ENCODE data around the gene BLVRA.
"Not testable (repeated sequence)": the region's sequence is repeated elsewhere in the genome, so short reads cannot be mapped to it uniquely, and the experiment has no call there.

BLVRA gene

GRCh38 chr7:43799605-43800004, 41.1 kb downstream of the BLVRA start:
- DNase-seq = no peak

- no peak for DNase-seq
Measured at GRCh38 chr7:43803865-43804264, 45.4 kb downstream of the BLVRA start.

- no peak for DNase-seq
Measured at GRCh38 chr7:43808410-43808809, 49.9 kb downstream of the BLVRA start.

- DNase-seq = not testable (repeated sequence)
Measured at GRCh38 chr7:43810195-43810941, 51.9 kb downstream of the BLVRA start.

- DNase-seq = no peak
Measured at GRCh38 chr7:43815373-43815772, 56.9 kb downstream of the BLVRA start.

- DNase-seq = not testable (repeated sequence)
Measured at GRCh38 chr7:43816046-43816797, 57.7 kb downstream of the BLVRA start.

GRCh38 chr7:43823425-43823824, 64.9 kb downstream of the BLVRA start:
- DNase-seq = not testable (repeated sequence)

- no peak for DNase-seq
Measured at GRCh38 chr7:43823941-43824340, 65.5 kb downstream of the BLVRA start.

- not testable (repeated sequence) for DNase-seq
Measured at GRCh38 chr7:43824513-43824912, 66.0 kb downstream of the BLVRA start.

GRCh38 chr7:43824963-43825362, 66.5 kb downstream of the BLVRA start:
- no peak for DNase-seq

GRCh38 chr7:43825391-43825808, 66.9 kb downstream of the BLVRA start:
- no peak for DNase-seq

GRCh38 chr7:43830917-43831316, 72.4 kb downstream of the BLVRA start:
- not testable (repeated sequence) for DNase-seq

GRCh38 chr7:43834463-43835251, 76.2 kb downstream of the BLVRA start:
- no peak for DNase-seq

- DNase-seq = no peak
Measured at GRCh38 chr7:43838201-43838658, 79.8 kb downstream of the BLVRA start.

- DNase-seq = no peak
Measured at GRCh38 chr7:43843296-43843695, 84.8 kb downstream of the BLVRA start.

GRCh38 chr7:43844257-43844656, 85.8 kb downstream of the BLVRA start:
- DNase-seq = no peak

GRCh38 chr7:43844662-43845061, 86.2 kb downstream of the BLVRA start:
- no peak for DNase-seq

GRCh38 chr7:43847496-43847895, 89.0 kb downstream of the BLVRA start:
- DNase-seq = no peak

GRCh38 chr7:43849047-43849446, 90.6 kb downstream of the BLVRA start:
- no peak for DNase-seq

- no peak for DNase-seq
Measured at GRCh38 chr7:43850348-43851116, 92.1 kb downstream of the BLVRA start.

- DNase-seq = no peak
Measured at GRCh38 chr7:43851805-43852204, 93.3 kb downstream of the BLVRA start.

All from anterior cingulate cortex (tissue), 58 donors.